ENCODE results near the gene KEL. TPM values are rescaled to one million over a fixed set of nuclear protein-coding genes. Genes with fewer than 3 reads are reported as not detected.

Gene KEL
- total RNA-seq, 1 donor from 2014 or later: 0.43 TPM

DNA sequence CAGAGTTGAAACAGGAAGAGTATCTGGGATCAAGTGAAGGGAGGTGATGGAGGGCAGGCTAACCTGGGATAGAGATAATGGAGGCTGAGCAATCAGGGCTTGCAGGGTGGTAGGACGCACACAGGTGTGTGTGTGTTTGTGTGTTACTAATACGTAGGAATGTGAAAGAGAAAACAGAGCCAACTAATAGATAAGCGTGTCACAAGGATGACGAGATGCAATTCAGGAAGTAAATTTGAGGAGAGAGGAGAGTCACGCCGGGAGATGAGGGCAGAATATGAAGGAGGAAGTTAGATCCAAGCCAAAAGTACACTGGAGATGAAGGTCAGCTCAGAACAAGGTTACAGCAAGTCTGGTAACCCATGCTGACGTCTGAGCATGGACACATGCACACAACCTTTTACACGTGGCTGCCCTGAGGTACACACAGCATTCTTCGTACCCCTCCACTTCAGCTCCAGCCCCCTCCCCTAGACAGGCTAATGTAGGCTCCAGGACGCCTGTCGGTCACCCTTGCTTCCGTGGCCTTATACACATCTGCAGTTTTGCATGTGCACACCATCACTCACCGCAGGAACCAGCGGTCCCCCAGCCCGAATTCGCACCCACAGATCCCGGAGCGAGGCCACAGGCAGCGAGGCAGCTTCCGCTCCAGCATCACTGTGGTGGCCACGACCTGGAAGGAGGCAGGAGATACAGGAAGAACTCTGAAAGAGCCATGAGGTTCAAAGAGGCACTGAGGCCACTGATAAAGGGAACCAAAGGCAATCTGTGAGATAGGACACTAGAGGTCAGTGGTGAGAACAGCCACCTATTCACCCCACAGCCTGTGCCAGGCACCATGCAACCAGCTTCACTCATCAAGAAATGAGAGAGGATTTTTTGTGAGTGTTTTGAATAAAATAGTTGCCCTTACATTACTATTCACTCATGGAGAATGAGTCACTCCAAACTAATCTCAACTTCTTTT, 53.0 kb downstream of the KEL start:
- DNase-seq (no peak), ATAC-seq (ENCODE audit: poor library complexity) (no peak)
- intact Hi-C loops (cut with DNase I): no loop called here

- DNase-seq (no peak), ATAC-seq (ENCODE audit: poor library complexity) (no peak)
- intact Hi-C loops (cut with DNase I): no loop called here
Measured at GRCh38 chr7:142908290-142908689, 53.9 kb downstream of the KEL start.

DNA sequence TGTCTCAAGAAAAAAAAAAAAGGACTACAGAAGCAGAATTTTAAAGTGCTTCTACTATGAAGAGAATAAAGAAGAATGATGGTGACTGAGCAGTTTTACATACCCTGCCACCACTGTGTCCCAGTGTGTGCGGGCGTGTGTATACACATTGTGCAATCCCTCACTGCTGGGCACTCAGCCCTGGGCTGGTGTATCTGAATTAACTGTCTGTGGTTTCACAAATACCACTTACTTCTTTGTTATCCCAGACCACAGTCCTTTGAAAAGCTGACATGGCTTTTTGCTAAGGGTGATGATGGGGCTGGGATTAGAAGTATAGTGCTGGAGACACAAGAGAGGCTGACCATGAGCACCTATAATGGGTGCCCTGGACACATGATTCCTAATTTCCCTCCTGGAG, 55.5 kb downstream of the KEL start:
- intact Hi-C loops (cut with DNase I): no loop called here
- no peak for ATAC-seq (ENCODE audit: poor library complexity)
- no peak for DNase-seq

- intact Hi-C loops (cut with DNase I): no loop called here
- DNase-seq: no peak
- ATAC-seq (ENCODE audit: poor library complexity): no peak
Measured at GRCh38 chr7:142905759-142906158, 56.4 kb downstream of the KEL start.

GRCh38 chr7:142904128-142904527, 58.0 kb downstream of the KEL start:
- intact Hi-C loops (cut with DNase I): no loop called here
- ATAC-seq (ENCODE audit: poor library complexity): no peak

DNA sequence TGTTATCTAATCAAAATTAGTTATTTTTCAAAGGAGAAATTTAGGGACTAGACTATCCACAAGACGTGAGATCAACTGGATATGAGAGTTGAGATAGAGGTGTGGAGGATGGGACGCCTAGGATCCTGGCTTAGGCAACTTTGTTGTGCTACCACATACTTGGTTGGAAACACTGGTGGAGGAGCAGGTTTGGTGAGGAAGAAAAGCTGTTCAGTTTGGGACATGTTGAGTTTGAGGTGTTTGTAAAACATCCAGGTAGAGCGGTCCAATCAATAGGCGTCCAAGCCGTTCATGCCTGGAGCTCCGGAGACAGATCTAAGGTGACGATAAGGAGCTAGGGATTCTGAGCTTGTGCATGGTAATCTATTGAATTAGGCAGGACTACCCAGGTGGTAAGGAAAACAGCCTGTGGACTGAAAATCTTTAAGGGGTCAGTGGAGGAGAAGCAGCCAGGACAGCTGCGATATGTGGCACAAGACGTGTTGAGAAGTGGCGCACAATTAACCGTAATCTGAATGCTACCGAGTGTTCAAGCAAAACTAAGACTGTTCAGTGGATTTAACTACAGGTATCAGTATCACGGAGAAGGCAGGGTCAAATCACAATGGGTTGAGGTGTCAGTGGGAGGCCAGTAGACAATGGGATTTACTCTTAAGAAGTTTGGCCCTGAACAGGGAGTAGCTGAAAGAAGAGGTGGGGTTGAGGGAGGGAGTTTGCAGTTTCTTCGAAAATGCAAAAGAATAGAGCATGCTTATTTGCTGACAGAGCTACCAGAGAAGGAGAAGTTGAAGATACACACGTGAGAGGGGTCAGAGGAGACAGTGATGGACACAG, 60.5 kb downstream of the KEL start:
- intact Hi-C loops (cut with DNase I): no loop called here
- ATAC-seq (ENCODE audit: poor library complexity) (no peak), DNase-seq (no peak)

More at GRCh38 chr7:142904128-142904527, 58.0 kb downstream of the KEL start:
- DNase-seq: no peak

DNA sequence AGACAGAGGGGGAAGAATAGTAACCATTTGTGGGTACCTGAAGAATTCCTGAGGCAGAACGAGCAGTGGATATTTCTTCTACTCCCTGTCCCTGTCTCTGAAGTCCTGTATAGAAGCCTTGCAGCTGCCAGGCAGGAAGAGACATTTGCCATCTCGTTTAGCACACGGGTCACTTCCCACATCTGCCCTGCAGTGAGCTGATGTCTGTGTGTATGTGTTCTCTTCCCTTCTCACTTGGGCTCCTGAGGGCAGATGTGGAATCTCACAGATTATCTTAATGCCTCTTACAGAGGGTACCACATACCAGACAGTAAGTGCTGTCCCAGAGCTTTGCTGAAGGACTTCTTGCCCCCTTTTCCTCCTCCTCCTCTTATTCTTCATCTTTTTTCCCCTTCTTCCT, 62.5 kb downstream of the KEL start:
- ATAC-seq (ENCODE audit: poor library complexity): no peak
- intact Hi-C loops (cut with DNase I): no loop called here
- DNase-seq: no peak

- ATAC-seq (ENCODE audit: poor library complexity): no peak
- intact Hi-C loops (cut with DNase I): no loop called here
Measured at GRCh38 chr7:142898377-142899170, 63.6 kb downstream of the KEL start.

GRCh38 chr7:142897691-142898090, 64.5 kb downstream of the KEL start:
- DNase-seq: no peak
- intact Hi-C loops (cut with DNase I): no loop called here
- no peak for ATAC-seq (ENCODE audit: poor library complexity)

More at GRCh38 chr7:142898377-142899170, 63.6 kb downstream of the KEL start:
- no peak for DNase-seq

DNA sequence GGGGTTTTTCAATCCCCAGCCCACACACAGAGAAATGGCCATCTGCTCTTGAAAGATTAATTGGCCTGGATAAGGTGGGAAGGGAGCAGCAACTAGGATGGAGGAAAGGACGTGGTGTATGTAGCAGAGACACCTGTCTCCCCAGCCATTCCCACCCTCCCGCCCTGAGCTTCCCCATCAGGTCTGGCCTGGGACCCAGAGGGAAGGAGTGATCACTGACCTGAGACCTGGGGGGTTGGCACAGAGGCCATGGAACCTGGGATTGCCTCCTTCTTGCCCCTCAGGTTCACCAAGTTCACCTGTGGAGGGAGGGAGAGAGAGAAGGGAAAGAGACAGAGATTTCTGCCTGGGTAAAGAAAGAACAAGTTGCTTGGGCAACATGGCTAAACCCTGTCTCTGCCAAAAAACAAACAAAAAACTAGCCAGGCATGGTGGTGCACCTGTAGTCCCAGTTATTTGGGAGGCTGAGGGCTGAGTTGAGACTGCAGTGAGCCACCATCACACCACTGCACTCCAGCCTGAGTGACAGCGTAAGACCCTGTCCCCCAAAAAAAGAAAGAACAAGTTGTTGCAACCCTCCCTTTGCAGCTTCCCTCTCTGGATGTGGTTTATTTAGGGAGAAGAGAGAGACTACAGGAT, 65.3 kb downstream of the KEL start:
- no peak for ATAC-seq (ENCODE audit: poor library complexity)
- DNase-seq: no peak
- intact Hi-C loops (cut with DNase I): no loop called here

DNA sequence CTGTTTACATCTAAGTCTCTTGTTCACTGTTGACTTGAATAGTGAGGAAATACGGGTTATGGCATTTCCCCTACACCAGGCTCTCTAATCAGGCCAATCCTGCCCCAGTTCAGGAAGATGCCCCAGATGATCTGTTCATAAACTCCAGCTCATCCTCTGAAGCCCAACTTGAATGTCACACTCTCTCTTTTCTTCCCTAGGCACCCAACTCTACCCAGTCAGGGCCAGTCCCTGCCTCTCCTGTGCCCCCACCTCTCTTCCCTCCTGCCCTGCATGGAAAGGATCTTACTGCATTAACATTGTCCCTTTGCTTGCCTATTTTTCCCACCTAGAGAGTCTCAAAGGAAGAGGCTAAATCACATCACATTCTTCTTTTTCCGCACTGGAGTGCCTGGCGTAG, 66.0 kb downstream of the KEL start:
- intact Hi-C loops (cut with DNase I): no loop called here
- DNase-seq: no peak
- no peak for ATAC-seq (ENCODE audit: poor library complexity)

- intact Hi-C loops (cut with DNase I): no loop called here
- DNase-seq (no peak), ATAC-seq (ENCODE audit: poor library complexity) (no peak)
Measured at GRCh38 chr7:142894985-142895593, 67.1 kb downstream of the KEL start.

GRCh38 chr7:142894112-142894984, 67.8 kb downstream of the KEL start:
- intact Hi-C loops (cut with DNase I): no loop called here
- DNase-seq (no peak), ATAC-seq (ENCODE audit: poor library complexity) (no peak)

DNA sequence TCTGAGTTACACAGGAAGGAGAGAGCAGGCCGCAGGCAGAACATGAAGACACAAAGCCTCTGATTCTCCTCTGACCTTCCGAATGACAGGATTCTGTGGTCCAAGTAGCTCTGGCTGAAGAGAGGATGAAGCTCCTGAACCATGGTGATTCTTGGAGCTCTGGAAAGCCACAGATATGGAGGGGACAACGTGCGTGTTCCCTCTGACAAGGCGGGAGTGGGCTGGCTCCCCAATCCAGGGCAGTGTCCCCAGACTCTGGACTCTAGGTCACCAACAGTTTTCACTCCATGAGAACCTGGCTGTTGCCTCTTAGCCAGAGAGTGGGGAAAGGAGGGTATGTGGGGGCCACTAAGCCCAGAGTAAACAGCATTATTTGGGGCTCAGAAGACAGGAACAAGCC, 69.2 kb downstream of the KEL start:
- DNase-seq (no peak), ATAC-seq (ENCODE audit: poor library complexity) (no peak)
- intact Hi-C loops (cut with DNase I): no loop called here

GRCh38 chr7:142891490-142892082, 70.6 kb downstream of the KEL start:
- intact Hi-C loops (cut with DNase I): no loop called here
- ATAC-seq (ENCODE audit: poor library complexity): no peak

More at GRCh38 chr7:142891490-142892082, 70.6 kb downstream of the KEL start:
- DNase-seq: no peak
